DMS 273 treated with DMSO at 0.1 percent for 48 hours (cell line): ENCODE results near the gene SPSB2.

Source experiments
- DNase-seq: peaks from one replicate; lab custom pipeline; 2025; lab: John Stamatoyannopoulos, UW

SPSB2 gene

GRCh38 chr12:6830999-6831398 is 42.1 kb downstream of the SPSB2 start:
- DNase-seq: no peak

GRCh38 chr12:6830286-6830890 is 42.7 kb downstream of the SPSB2 start:
- DNase-seq: no peak

DNA sequence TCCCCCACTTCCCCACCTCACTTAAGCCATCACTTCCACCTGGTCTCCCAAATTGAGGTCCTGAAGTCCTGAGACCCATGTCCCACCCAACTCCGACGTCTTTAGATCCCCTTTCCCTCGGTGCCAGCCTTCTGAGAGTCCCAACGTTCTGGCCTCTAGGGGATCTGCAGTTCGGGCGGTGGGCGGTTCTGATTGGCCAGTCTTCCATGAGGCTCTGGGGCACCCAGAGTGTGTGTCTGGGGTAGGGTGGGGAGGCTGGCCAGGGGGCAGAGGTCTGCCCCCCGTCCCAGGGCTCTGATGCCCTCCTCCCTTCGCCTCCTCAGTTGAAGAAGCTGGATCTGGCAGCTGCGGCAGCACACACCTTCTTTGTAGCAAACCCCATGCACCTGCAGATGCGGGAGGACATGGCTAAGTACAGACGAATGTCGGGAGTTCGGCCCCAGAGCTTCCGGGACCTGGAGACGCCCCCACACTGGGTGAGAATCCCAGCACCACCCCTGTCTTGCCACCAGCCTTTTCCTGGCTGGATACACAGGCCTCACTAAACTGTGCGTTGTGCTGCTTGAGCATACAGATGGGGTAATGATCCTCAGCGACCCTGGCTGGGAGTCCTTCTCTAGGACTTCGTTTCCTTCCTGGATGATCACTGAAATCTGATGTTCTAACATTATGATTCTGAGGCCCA is 43.4 kb downstream of the SPSB2 start:
- no peak for DNase-seq

DNA sequence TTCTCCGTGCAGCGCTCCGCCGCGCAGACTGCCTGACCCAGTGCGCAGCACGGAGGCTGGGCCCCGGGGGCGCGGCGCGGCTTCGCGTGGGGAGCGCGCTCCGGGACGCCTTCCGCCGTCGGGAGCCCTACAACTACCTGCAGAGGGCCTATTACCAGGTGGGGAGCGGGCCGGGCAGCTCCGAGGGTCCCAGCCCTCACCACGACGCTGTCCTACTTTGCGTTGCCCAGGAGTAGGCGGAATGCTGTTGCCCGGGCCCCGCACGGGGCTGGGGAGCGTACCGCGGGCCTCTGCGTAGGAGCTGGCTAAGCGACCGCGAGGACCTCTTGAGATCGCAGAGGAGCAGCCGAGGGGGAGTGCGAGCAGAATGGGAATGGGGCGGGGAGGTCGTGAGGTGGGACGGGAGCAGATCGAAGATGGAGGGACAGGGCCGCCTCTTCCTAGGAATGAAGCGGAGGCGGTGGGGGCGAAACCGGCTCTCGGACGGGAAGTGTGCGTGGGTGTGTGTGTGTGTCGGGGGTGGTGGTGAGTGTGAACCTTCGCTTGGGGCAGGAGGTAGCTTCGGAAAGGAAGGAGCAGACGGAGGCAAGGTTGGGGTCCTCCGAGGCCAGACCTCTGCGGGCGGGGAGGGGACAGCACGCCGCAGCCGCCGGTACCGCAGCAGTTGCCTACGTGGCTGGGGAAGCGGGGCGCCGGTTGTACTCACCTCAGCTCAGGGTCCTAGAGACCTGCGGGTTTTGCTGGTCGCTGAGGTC is 44.1 kb downstream of the SPSB2 start:
- DNase-seq: no peak

GRCh38 chr12:6827982-6828780 is 44.9 kb downstream of the SPSB2 start, which contains the start of gene P3H3:
P3H3 (plus strand) TSS chr12:6828407; CDS start chr12:6828441, 34 bp downstream.
- no peak for DNase-seq

- DNase-seq: peak; percentile 41
These were observed 45.6 kb downstream of the SPSB2 start for GRCh38 chr12:6827437-6827911.

GRCh38 chr12:6826734-6827436 is 46.2 kb downstream of the SPSB2 start:
- DNase-seq: no peak

GRCh38 chr12:6826125-6826733 is 46.9 kb downstream of the SPSB2 start:
- no peak for DNase-seq

GRCh38 chr12:6825398-6826124 is 47.5 kb downstream of the SPSB2 start:
- peak; percentile 16 for DNase-seq

- no peak for DNase-seq
These were observed 48.2 kb downstream of the SPSB2 start for GRCh38 chr12:6824901-6825381.

- DNase-seq: no peak
These were observed 48.9 kb downstream of the SPSB2 start for GRCh38 chr12:6824085-6824775.

DNA sequence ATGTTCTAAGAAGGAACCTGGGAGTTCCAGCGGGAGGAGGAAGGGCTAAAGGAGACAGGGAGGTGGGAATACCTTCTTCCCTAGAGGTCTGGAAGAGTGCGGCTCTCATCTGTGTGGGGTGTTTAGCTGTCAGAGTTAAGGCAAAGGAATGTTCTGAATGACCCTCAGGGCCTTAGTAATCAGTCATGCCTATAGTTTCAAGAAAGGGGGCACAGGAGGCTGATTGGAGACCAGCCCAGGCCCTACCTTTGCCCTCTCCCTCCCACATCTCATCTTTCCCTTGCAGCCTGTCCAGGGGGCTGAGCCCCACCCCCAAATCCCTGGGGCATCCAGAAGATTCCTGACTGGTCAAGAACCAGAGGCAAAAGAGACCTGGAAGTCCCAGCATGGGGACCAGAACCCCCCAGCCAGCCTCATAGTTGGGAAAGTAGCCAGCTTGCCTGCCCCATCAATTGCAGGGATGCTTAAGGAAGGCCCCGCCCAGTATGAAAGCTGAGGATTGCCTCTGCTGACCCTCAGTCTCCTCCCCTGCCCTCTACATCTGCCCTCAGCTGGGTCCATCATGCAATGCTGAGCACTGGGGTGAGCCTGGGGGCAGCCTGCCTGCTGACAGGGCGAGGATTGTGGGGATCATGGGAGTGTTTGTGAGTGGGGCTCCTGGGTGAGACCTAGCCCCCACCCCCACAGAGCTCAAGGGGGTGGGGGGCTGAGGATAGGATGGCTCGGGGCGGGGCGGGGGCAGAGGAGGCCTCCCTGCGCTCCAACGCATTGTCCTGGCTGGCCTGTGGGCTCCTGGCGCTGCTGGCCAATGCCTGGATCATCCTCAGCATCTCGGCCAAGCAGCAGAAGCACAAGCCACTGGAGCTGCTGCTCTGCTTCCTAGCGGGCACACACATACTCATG is 49.7 kb downstream of the SPSB2 start:
- DNase-seq: no peak

DNA sequence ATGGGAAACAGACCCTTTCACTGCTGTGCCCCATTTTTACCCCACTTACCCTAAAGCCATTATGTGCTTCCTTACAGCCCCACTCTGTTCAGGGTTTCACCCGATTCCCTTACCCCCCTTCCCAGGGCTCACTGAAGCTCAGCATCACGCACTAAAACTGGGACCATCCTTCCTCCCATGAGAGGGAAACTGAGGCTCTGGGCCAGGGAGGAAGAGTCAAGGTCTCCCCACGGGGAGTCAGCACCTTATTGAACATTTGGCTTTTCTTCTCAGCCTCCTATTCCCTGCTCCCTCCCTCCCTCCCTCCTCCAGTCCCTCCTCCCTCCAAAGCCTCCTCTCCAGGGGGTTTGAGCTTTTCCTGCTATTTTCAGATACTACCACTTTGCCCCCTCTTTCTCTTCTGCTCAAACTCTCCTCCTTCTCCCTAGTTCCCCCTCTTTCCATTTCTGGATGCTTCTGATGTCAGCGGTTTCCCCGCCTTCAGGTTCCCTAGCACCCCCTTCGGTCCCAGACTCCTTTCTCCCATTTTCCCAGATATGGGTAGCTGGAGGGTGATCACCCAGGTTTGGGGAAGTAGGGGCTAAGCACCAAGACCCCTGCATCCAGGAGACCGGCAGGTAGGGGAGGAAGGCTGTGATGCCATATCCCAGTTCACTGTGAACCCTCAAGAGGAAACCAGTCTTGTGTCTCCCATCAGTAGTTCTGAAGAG is 50.5 kb downstream of the SPSB2 start:
- no peak for DNase-seq

DNA sequence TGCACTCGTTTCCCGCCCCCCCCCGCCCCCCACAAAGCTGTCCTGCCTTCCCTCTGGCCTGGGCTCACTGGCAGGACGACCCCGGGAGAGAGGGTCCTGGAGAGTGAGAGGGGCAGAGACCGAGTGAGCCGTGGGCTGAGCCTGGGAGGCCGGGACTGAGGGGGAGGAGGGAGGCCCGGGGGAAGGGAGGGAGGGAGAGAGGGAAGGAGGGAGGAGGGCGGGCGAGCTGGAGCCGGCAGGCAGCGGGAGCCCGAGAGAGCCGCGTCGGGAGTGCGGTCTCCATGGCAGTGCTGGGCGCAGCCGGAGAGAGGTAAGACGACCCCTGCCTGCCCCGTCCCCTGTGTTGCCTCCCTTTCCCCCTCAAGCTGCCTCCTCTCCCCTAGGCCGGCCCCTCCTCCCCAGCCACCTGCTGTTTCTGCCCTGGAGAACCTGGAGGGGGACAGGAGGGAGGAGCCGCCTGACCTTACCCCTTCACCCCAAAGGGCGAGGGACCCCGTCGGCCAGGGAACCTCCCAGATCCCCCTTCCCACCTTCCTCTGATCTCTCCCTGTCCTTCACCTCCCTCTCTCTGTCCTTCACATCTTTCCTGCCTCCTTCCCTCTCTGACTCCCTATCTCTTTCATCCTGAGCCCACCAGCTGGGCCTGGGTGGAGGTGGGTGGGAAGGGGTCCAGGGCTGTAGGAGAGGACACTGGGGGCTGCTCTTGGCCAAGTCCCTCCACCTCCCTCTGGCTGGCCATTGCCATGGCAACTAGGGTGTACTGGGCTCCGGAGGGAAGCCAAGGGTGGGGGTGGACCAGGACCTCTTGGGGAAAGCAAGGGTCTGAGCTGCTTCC is 51.3 kb downstream of the SPSB2 start, which contains the start of gene GPR162:
TSS of gene GPR162 (plus strand) at position 231 of the 835 bp plus-strand sequence. CDS start 2,078 bp downstream, outside the sequence.
- no peak for DNase-seq
